Measurements from ENCODE around the gene MACROD2.

GRCh38 chr20:15068486-15068885 lies 1073.2 kb downstream of the MACROD2 start:
- TF ChIP-seq POLR2A (IDR thresholded peaks at IDR 0.05; ENCODE audit: low read depth, low read length) (no peak), POLR2AphosphoS5 (IDR thresholded peaks at IDR 0.05; ENCODE audit: low read depth, low read length) (no peak), SPI1 (IDR thresholded peaks at IDR 0.05; ENCODE audit: low read depth, low read length) (no peak)
